GM18861 (cell line): ENCODE data around the gene PADI1.
"Not testable (repeated sequence)": the region's sequence is repeated elsewhere in the genome, so short reads cannot be mapped to it uniquely, and the experiment has no call there.

Source experiments
- ATAC-seq: cut with Tn5 transposase; IDR thresholded peaks from one replicate; pipeline ENCODE4 v1.9.1; 2021; ENCODE audit not compliant: unreplicated experiment

The PADI1 gene

GRCh38 chr1:17239420-17239819 lies 34.5 kb downstream of the PADI1 start:
- no peak for ATAC-seq

DNA sequence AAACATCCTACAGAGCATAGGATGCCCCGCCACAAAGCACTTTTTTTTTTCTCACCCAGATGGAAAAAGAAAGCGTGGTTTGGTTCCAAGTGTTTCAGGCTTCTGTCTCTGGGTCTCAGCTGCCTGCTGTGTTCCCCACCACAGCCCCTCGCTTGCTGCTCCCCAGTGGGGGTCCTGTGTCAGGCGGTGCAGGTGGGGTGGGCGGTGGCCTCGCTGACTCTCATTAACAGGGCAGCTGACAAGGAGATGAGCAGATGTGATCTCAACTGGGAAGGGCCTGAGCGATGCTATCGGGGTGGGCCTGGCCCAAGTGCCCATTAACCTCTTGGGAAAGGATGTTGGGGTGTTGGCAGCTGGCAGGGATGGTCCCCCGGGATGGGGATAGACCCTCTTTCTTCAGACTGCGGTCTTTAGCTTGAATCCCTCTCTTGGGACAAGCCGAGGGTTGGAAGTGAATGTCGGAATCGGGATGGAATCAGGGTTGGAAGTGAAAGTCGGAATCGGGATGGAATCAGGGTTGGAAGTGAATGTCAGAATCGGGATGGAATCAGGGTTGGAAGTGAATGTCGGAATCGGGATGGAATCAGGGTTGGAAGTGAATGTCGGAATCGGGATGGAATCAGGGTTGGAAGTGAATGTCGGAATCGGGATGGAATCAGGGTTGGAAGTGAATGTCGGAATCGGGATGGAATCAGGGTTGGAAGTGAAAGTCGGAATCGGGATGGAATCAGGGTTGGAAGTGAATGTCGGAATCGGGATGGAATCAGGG lies 36.3 kb downstream of the PADI1 start:
- ATAC-seq: not testable (repeated sequence)

GRCh38 chr1:17241780-17242074 lies 36.8 kb downstream of the PADI1 start:
- not testable (repeated sequence) for ATAC-seq

- ATAC-seq: no peak
Measured at GRCh38 chr1:17243274-17243673, 38.3 kb downstream of the PADI1 start.

DNA sequence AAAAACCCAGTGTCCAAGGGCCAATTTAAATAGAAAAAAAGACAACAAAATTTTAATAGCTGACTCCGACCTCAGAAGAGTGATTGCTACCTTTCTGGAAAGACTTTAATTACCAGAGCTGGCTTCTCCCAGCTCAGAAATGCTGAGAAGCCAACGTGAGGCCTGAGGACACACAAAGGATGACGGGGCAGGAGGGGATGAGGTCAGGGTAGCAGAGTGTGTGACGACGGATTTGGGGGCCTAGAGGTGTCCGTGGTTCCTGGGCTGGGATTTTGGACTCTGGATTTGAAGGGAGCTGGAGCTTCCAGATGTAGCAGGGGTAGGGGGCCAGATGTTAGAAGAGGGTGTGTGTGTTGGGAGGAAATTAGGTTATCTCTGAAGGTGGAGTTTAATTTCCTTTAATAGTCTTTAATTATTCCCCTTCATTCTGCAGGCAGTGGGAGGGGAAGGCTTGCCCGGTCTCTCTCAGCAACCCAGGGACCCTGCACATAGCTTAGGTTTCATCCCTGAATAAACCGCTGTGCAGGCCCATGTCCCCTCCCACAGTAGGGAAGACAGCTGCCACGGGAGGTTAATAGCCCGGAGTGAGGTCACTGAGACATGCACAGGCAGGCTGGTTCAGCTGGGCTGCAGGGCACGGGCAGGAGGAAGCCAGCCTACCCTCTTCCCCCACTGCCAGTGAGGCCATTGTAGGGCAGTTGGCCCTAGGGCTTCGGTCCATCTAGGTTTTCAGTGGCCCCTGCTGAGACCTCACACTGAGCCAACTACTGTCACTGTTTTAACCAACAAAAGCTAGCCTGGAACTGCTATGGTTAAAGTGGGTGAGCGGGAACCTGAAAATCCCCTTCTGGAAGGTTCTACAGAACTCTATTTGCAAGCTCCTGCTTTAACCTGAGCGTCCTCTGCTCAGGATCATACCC lies 40.2 kb downstream of the PADI1 start:
- no peak for ATAC-seq

DNA sequence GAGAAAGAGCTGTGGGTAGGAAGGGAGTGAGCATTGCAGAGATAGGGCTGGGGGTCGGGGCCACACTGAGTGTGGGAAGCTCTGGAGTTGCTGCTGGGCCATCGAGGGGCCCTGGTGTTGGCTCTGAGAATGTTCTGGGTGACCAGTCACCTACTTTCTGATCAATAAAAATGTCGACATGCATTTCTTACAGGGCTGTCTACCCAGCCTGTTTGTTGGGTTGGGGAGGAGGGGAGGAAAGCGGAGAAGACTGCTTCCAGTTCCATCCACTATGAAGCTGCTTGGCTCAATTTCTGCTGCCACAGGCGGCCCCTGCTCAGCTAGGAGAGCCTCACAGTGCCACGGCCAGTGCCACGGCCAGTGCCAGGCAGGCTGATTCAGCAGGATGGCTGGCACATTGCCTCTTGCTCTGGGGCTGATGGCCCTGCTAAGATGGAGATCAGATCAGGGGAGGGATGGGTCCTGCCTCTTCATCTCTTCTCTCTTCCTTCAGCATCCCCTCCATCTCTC lies 40.9 kb downstream of the PADI1 start:
- ATAC-seq: no peak

DNA sequence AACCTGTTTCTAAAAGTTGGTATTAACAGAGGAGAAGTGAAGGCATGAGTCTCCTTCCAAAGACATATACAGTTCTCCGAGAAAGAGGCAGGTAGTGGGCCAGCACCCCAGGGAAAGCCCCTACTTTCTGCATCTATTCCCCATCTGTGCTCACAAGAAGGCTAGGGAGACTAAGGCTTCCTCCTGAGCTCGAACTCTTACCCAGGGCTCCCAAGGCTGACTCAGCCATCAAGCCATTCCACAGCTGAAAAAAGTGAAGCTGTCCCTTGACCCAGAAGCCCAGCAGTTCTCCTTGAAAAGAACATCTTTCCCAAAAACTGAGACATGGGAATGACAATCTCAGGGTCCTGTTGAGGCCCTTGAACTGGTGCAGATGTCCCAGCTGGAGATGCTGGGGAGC lies 42.0 kb downstream of the PADI1 start:
- ATAC-seq: no peak

DNA sequence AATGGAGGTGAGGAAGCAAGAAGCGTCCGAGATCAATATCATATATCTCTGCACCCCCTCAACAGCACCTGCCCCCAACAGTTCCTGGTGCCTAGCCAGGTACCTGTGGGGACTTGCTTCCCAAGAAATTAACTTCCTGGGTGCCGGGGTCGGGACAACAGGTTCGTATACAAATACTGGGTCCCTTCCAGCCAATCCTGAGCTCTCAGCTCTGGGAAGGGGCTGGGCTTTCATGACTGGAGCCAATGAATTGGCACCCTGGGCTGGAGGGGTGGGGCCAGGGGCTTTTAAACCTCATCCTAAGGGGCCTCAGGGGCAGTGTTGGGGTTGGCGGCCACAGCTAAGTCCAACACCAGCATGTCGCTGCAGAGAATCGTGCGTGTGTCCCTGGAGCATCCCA lies 43.9 kb downstream of the PADI1 start, which contains the start of gene PADI3:
Gene PADI3 (plus strand): TSS at position 318 of the 400 bp plus-strand sequence. CDS start 40 bp downstream, at position 358.
- ATAC-seq: no peak

GRCh38 chr1:17250601-17251000 lies 45.7 kb downstream of the PADI1 start:
- no peak for ATAC-seq

DNA sequence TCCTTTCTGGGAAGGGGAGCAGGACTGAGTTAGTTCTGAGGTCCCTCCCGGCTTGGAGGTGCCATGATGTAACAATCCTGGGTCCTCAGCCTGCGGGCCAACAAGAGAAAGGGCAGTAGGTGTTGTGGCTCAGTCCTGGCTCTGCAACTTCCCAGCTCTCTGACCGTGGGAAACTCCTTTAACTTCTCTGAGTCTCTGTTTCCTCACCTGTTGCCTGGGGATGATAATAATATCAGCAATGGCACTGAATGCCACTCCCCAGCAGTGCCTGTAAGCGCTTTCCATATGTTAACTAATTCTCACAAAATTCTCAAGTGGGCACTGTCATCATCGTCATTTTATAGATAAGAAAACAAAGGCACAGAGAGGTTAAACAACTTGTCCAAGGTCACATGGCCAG lies 46.3 kb downstream of the PADI1 start:
- ATAC-seq: no peak

GRCh38 chr1:17251701-17252376 lies 46.9 kb downstream of the PADI1 start:
- no peak for ATAC-seq

DNA sequence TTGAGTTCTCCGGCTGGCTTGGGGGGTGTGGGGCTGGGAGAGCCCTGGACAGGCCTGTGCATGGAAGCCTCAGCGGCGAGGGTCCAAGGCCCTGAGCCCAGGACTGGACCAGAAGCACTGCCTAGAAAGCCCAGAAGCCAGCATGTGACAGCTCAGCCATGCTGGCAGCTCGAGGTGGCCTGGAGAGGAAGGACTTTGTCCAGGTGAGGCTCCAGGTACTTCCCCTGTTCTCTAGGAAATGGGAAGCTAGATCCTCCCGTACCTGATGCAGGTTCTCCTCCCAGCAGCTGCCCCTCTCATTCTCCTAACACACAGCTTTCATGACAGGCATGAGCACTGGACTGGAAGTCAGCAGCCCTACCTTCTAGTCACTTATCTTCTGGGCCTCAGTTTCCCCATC lies 50.4 kb downstream of the PADI1 start:
- ATAC-seq: no peak

DNA sequence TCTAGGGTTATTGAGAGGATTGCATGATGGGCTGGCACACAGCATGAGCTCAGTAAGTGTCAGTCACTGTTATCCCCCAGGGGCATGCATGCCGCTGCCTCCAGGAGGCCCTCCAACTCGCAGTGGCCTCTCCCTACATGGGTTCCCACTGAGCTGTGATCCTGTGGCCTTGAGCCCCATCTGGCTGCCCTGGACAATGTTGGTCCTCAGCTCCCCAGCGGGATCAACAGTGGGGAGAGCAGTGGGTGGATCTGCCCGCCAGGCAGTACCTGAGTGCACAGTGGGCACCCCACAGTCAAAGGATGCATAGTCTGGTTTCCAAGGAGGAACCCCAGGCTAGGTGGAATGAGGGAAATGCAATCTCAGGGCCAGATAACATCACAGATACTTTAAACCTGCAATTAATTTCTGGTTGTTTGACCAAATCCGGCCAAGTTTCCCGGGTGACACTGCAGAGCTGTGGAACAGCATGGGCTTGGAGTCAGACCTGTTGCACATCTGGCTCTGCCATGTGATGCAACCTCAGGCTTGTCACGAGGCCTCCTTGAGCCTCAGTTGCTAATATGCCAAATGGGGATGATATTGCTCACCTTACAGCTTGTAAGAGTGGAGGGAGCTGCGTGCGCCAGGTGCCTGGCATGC lies 53.3 kb downstream of the PADI1 start:
- no peak for ATAC-seq

DNA sequence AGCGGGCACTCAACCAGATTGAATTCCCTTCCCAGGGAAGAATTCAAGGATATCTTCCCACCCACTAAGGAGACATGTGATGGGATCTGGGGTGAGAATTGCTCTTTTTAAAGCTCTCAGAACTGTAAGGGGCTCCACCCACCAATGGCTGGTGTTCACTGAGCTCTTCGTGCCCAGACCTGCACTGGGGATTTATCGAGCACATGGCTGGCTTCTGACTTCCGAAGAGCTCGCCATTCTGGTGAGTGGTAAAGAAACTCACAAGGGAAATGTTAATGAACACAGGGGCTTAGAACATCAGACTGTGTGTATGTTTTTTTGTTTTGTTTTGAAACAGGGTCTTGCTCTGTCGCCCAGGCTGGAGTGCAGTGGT lies 53.8 kb downstream of the PADI1 start:
- no peak for ATAC-seq

- ATAC-seq: no peak
Measured at GRCh38 chr1:17259233-17259873, 54.4 kb downstream of the PADI1 start.

- no peak for ATAC-seq
Measured at GRCh38 chr1:17260264-17260663, 55.3 kb downstream of the PADI1 start.

- ATAC-seq: no peak
Measured at GRCh38 chr1:17260738-17261137, 55.8 kb downstream of the PADI1 start.

DNA sequence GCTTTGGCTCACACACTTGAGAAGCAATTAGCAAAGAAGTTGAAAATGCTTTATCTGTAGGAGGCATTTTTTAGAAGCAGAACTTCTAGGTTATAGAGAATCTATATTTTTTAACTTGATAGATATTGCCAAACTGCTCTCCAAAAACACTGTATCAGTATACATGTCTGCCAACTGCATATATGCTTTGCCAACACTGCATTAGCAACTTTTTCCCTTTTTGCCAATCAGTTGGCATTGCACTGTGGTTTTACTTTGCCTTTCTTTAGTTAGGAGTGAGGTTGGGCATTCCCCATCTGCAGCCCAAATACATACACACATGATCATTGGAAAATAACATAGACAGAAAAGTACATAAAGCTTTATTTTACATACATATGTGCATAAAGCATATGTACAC lies 59.0 kb downstream of the PADI1 start:
- no peak for ATAC-seq

GRCh38 chr1:17264470-17264869 lies 59.5 kb downstream of the PADI1 start:
- ATAC-seq: no peak

- no peak for ATAC-seq
Measured at GRCh38 chr1:17265162-17265561, 60.2 kb downstream of the PADI1 start.

DNA sequence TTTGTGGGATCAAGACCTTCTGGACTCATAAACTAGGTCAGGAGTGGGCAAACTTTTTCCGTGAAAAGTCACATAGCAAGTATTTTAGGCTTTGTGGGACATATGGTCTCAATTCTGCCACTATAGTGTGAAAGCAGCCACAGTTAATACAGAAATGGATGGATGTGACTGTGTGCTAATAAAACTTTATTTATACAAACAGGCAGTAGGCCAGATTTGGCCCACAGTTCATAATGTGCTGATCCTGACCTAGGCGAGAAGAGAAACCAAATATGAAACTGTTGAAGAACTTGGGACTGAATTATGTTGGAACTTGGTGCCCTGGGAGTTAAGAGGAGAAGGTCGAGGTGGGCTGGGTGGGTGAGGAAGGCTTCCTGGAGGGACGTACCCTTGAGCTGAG lies 61.0 kb downstream of the PADI1 start:
- no peak for ATAC-seq
